WTC11 (cell line): ENCODE measurements around the gene LGR6.

Experiments used
- CREB1 ChIP-seq: sonication (generic); formaldehyde crosslinking; IDR thresholded peaks from 2 replicates; pipeline ENCODE4 v1.8.0; 2023; ENCODE audit warnings: mild to moderate bottlenecking, missing genetic modification reagents
- CREM ChIP-seq: sonication (generic); formaldehyde crosslinking; IDR thresholded peaks from 2 replicates; pipeline ENCODE4 v1.8.1; 2022; ENCODE audit warnings: mild to moderate bottlenecking, missing genetic modification reagents, moderate library complexity
- CTCF ChIP-seq: fragments of 200-600 bp; IDR thresholded peaks from 2 replicates; pipeline ENCODE4 v1.8.0; 2022; ENCODE audit warnings: antibody characterized with exemption
- ELF4 ChIP-seq: sonication (generic); formaldehyde crosslinking; IDR thresholded peaks from 2 replicates; pipeline ENCODE4 v1.8.1; 2022; ENCODE audit warnings: low read depth, mild to moderate bottlenecking, moderate library complexity, missing genetic modification reagents
- IRF1 ChIP-seq: sonication (generic); formaldehyde crosslinking; IDR thresholded peaks from 2 replicates; pipeline ENCODE4 v1.8.0; 2023; ENCODE audit warnings: missing genetic modification reagents
- IRF2 ChIP-seq: sonication (generic); formaldehyde crosslinking; IDR thresholded peaks from 2 replicates; pipeline ENCODE4 v1.8.0; 2022; ENCODE audit warnings: low read depth, missing genetic modification reagents, borderline replicate concordance
- PREB ChIP-seq: sonication (generic); formaldehyde crosslinking; IDR thresholded peaks from 2 replicates; pipeline ENCODE4 v1.8.1; 2022; ENCODE audit warnings: mild to moderate bottlenecking, missing genetic modification reagents, moderate library complexity, borderline replicate concordance
- SP1 ChIP-seq: sonication (generic); formaldehyde crosslinking; conservative IDR thresholded peaks from 2 replicates; pipeline ENCODE4 v1.8.1; 2022; ENCODE audit warnings: missing genetic modification reagents
- ZBTB21 ChIP-seq: sonication (generic); formaldehyde crosslinking; IDR thresholded peaks from 2 replicates; pipeline ENCODE4 v1.8.1; 2023; ENCODE audit warnings: mild to moderate bottlenecking, missing genetic modification reagents, borderline replicate concordance
- ZNF121 ChIP-seq: sonication (generic); formaldehyde crosslinking; IDR thresholded peaks from 2 replicates; pipeline ENCODE4 v1.8.0; 2023; ENCODE audit warnings: missing genetic modification reagents
- ZNF138 ChIP-seq: sonication (generic); formaldehyde crosslinking; conservative IDR thresholded peaks from 2 replicates; pipeline ENCODE4 v1.8.1; 2022; ENCODE audit warnings: mild to moderate bottlenecking, moderate library complexity, missing genetic modification reagents
- ZNF423 ChIP-seq: fragments of 250-450 bp; sonication (Bioruptor Pico); IDR thresholded peaks from 2 replicates; pipeline ENCODE4 v2.1.2; 2022; ENCODE audit warnings: mild to moderate bottlenecking, moderate library complexity
- TF ChIP-seq, protein P1 (sequence below): sonication (generic); formaldehyde crosslinking; IDR thresholded peaks from 2 replicates; pipeline ENCODE4 v1.8.1; 2023; ENCODE audit warnings: mild to moderate bottlenecking, missing genetic modification reagents, moderate library complexity

DNA sequence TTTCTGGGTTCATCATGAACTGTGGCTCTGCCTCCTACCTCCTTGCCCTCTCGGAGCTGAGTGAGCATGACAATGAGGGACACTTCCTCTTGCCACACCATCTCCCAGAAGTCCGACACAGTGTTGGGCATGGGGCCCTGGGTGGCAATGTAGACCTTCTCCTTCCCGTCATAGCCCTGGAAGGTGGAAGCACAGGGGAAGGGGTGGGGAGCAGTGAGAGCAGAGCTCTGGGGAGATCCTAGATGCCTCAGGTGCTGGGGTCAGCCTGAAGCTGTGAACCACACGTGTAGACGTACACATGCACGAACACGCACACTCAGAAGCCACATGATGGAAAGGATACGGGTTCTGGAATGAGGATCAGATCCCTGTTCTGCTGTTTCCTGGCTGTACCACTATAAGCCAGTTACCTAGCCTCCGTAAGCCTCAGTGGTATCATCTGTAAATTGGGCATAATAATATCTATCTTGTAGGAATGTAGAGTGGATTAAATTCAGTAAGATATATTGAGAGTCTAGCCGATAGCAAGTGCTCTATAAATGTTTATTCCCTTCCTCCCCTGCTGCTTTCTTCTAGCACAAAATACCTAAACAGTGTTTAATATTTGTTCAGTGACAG, 39.3 kb upstream of the LGR6 start:
- TF ChIP-seq ZNF121 (CRISPR knock-in tag) (no peak), ELF4 (CRISPR knock-in tag) (no peak), ZNF138 (no peak), CTCF (no peak), SP1 (CRISPR knock-in tag) (no peak), IRF2 (CRISPR knock-in tag) (no peak), CREM (CRISPR knock-in tag) (no peak), IRF1 (CRISPR knock-in tag) (no peak), PREB (no peak), ZNF423 (CRISPR knock-in tag) (no peak), ZBTB21 (CRISPR knock-in tag) (no peak), CREB1 (CRISPR knock-in tag) (no peak)
- TF ChIP-seq, protein P1, sequence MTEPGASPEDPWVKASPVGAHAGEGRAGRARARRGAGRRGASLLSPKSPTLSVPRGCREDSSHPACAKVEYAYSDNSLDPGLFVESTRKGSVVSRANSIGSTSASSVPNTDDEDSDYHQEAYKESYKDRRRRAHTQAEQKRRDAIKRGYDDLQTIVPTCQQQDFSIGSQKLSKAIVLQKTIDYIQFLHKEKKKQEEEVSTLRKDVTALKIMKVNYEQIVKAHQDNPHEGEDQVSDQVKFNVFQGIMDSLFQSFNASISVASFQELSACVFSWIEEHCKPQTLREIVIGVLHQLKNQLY (CRISPR knock-in tag) = no peak
